NCI-H1105 (cell line): Measurements from ENCODE around the gene SNAP91.

ENCODE experiments used
- DNase-seq: peaks from one replicate; lab custom pipeline; 2025; lab: John Stamatoyannopoulos, UW

SNAP91 gene

GRCh38 chr6:83546636-83547035 is 162.3 kb downstream of the SNAP91 start:
- no peak for DNase-seq

DNA sequence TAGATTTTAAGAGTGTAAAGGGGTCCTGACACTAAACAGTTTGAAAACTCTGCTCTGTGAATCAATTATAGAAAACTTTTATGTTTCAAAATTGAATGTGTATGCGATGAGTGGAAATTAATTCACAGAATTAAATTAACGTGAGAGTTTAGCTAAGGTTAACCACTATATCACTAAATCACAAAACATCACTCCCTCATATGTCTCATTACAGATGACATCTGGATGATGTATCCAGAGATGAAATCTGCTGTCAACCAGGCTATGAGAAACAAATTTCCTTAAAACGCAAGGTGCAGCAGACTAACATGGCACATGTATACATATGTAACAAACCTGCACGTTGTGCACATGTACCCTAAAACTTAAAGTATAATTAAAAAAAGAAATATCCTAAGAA is 169.2 kb downstream of the SNAP91 start:
- no peak for DNase-seq

DNA sequence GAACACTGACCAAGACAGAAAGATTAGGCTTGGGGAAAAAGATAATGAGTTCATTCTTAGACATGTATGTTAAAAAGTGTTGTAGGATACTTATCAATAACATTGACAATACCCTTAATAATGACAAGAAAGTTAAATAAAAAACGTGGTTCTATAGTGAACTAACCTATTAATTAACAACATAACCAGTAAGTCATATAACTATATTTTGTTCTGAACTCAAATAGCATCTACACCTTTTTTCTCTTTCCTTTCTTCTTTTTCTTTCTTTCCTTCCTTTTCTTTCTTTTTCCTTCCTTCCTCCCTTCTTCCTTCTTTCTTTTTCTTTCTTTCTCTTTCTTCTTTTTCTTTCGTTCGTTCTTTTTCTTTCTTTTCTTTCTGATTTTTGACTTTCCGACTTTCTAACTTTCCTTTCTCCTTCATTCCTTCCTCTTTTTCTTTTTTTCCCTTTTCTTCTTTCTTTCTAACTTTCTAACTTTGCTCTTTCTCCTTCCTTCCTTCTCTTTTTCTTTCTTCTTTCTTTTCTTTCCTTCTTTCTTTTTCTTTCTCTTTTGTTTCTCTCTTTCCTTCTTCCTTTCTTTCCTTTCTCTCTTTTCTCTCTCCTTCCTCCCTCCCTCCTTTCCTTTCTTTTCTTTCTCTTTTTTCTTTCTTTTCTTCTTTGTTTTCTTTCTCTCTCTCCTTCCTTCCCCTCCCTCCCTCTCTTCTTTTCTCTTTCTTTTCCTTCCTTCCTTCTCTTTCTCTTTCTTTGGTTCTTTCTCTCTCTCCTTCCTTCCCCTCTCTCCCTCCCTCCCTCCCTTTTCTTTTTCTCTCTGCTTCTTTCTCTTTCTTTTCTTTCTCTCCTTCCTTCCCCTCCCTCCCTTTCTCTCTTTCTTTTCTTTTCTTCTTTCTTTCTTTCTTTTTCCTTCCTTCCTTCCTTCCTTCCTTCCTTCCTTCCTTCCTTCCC is 172.0 kb downstream of the SNAP91 start:
- no peak for DNase-seq

GRCh38 chr6:83536034-83536646 is 172.8 kb downstream of the SNAP91 start:
- no peak for DNase-seq

- DNase-seq = no peak
Observed at GRCh38 chr6:83518816-83519480, 190.0 kb downstream of the SNAP91 start.

DNA sequence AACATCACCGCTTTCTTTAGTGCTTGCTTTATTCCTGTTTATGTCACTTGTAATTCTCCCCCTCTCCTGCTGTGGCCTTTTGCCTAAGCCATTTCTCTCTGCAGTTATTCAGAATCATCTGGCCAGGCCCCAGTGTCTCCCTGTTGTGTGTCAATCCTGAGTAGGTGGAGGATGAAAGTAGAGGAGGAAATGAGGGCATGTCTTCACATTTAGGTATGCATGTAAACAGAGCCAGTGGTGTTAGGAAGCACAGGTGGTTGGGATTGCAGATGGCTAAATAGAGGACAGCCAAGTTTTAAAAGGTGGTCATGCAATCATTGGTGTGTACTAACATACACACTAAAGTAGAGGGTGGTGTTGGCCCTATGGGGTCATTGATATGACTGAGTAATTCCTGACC is 191.4 kb downstream of the SNAP91 start:
- no peak for DNase-seq

DNA sequence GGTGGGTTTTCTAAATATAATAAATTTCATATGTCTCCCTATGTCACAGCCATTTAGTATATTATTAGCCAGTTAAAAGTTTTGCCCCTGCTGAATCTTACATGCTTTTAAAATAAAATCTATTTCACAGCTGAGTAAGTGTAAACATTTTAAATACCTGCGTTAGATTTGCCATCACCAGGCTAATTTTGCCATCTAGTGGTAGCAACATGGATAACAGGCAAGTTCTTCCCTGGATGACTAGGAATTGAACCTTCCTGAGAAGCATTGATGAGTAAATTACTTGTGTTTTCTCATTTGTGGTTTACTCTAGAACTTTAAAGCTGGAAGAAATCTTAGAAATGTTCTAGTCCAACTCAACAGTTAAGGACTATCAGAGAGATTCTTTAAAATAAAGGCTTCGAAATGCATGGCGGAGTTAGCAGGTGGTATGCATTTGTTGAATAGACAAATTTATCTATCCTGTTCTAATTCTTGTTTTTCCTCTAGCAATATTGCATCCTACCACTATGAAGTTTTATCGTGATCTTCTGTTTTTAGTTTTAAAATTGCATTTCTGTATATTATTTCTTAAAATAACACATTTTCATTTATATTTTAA is 193.9 kb downstream of the SNAP91 start:
- DNase-seq = peak; percentile 26

DNA sequence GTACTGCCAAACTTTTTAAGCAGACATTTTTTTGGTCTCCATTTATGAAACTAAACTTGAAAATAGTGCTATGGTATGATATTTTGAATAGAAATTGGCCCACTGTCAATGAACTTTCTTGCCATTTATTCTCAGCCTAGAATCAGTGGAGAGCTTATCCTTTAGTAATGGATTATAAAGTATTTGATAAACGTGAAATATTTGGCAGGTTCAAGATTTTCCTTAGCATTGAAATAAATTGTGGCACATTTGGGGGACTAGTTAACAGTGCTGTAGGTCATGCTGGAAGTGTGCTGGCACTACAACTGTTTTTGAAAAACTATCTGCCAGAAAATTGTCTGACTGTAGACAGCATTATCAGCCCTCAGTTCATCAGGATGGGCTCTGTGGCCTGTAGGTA is 194.4 kb downstream of the SNAP91 start:
- DNase-seq = no peak

DNA sequence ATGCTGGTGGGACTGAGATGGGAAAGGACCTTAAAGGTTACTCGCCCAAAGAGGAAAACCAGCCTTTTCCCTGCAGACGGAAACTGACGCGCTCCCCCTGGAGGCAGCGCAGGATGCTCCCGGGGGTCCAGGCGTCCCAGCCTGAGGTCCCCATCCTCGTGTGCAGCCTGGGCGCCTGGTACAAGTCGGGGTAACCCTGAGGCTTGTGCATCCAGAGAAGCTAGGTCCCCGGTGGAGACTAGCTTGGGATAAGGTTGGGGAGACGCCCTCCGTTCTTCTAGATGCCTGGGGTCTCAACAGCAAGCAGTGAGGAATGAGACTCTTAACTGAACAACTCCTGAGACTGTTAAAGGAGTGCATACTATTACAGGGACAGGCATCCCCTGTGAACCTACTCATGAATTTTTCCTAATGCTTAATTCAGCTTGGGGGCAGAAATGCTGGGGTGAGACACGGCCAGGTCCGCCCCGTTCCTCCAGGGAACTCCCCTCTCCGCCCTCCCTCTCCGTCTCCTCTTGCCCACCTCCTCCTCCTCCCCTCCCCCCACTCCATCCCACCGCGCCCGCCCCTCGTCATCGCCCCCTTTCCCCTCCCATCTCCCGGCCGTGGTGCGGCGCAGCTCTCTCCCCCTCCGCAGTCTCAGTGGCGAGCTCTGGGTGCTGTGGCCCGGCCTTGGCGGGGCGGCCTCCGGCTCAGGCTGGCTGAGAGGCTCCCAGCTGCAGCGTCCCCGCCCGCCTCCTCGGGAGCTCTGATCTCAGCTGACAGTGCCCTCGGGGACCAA is 196.8 kb downstream of the SNAP91 start, which contains the start of gene PRSS35:
TSS of gene PRSS35 (plus strand) at position 634 of the 781 bp plus-strand sequence. CDS start 10,908 bp downstream, outside the sequence.
- DNase-seq = peak; percentile 51

DNA sequence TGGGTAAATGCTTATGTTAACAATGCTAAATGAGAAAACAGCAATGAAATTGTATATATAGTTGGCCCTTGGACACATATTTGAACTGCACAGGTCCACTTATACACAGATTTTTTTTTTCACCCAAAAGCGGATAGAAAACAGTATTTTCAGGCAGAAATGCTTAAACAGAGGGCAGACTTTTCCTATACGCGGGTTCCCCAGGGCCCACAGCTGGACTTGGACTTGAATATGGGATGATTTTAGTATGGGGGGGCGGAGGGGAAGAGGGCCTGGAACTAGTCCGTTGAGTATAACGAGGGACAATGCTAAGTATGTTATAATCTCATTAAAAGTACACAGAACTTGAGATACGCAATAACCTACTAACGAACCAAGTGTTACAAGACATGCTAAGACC is 197.6 kb downstream of the SNAP91 start:
- DNase-seq = no peak

DNA sequence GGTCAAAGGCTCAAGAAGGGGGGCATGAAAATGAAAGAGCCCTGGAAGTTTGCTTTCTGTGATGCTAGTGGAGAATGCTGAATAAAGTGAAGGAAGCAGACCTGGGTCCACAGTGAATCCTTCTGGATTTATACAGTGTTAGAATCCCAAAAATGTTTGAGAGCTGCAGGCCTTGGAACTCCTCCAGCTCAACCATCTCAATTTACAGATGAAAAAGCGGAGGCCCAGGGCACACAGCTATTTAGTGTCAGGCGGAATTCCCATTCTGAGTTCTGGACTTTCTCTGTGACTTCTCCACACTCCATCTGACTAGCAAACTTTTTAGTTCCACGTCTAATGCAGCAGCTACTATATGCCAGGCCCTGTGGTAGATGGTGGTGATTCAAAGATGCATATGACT is 198.1 kb downstream of the SNAP91 start:
- no peak for DNase-seq

DNA sequence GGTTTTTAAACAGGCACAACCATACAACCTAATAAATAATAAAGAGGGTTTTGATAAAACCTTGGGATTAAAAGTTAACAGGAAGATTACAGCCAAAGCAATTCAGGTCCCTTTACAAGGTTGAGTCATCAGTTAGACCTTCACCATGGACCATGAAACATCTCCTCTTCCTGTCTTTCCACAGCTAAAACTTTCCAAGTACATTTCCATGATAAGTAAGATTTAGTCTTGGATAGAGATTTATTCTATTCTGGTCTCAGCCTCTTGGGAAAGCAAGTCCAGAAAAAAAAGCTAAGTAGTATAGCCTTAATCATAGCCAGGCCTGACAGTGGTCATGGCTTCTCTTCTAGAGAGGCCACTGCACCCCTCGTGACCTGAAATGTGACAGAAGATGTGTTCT is 199.5 kb downstream of the SNAP91 start:
- DNase-seq = no peak

DNA sequence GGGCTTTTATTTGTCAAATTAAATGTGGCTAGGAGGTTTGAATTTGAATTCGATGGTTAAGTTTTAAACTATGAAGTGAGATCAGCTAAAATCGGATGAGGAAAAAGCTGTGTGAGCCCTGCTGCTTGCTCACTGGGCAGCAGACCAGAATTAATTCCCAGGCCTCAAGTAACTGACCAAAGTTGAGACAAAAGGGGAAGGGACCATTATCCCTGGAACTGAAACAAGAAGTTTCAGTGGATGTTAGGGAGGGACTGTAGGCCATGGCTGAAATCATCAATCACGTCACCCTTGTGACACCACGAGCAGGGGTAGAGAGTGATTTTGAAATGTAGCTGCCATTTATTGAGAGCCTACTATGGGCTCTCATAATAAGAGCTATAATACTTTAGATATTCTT is 203.5 kb downstream of the SNAP91 start:
- no peak for DNase-seq
